OCI-M2 (cell line): Measurements from ENCODE around the gene DHRS7B.

Experiments
- DNase-seq: peaks from one replicate; lab custom pipeline; 2025; ENCODE audit not compliant: unreplicated experiment; lab: John Stamatoyannopoulos, UW

DHRS7B gene

GRCh38 chr17:21233581-21234347 lies 107.0 kb downstream of the DHRS7B start:
- DNase-seq, result no peak

- DNase-seq, result no peak
Observed at GRCh38 chr17:21235921-21236320, 109.2 kb downstream of the DHRS7B start.

GRCh38 chr17:21239680-21240368 lies 113.1 kb downstream of the DHRS7B start:
- DNase-seq, result no peak

GRCh38 chr17:21240369-21241055 lies 113.7 kb downstream of the DHRS7B start:
- no peak for DNase-seq
